Stomach (tissue), 9 donors: ENCODE measurements around the gene SARDH. TPM values are rescaled to one million over a fixed set of nuclear protein-coding genes. Genes with fewer than 3 reads are reported as not detected.

Experiments
- DNase-seq, 2 donors: peaks; one replicate each; pipeline versions ENCODE4 v3.0.0 to v3.0.0-alpha.2; 2013 to 2019
- H3K27ac ChIP-seq, 5 donors: fragments of 200-600 bp in 4 of 5; sonication (generic) in 4 of 5; one replicate each; pipeline ENCODE4 v1.5.1; 2013 to 2019; ENCODE audit warnings: mild to moderate bottlenecking in 1 of 5, moderate library complexity in 1 of 5
- H3K27me3 ChIP-seq, 3 donors: fragments of 200-600 bp; sonication (generic); one replicate each; pipeline ENCODE4 v1.5.1; 2017 to 2019; ENCODE audit warnings: mixed run types in 1 of 3
- H3K36me3 ChIP-seq, 4 donors: fragments of 200-600 bp; sonication (generic); 1 replicate in 3 of 4; 2 replicates in 1 of 4; pipeline ENCODE4 v1.5.1; 2016 to 2019
- H3K4me1 ChIP-seq, 4 donors: fragments of 200-600 bp; sonication (generic); one replicate each; pipeline ENCODE4 v1.5.1; 2016 to 2019
- H3K4me3 ChIP-seq, 4 donors: fragments of 200-600 bp; sonication (generic) in 3 of 4; one replicate each; pipeline ENCODE4 v1.5.1; 2016 to 2019; ENCODE audit warnings: mild to moderate bottlenecking in 1 of 4
- H3K9me3 ChIP-seq, 4 donors: fragments of 200-600 bp; sonication (generic); one replicate each; pipeline ENCODE4 v1.5.1; 2016 to 2019
- CTCF ChIP-seq, 7 experiments: fragments of 450-650 bp in 4 of 7; fragments of 200-600 bp in 3 of 7; sonication (generic) in 3 of 7; IDR thresholded peaks; one replicate each; pipeline ENCODE4 v1.5.1; 2016 to 2019; ENCODE audit warnings: antibody characterized with exemption in 7 of 7, control low read depth in 2 of 7, mild to moderate bottlenecking in 1 of 7
- EP300 ChIP-seq: sonication (generic); formaldehyde crosslinking; IDR thresholded peaks from one replicate; pipeline ENCODE4 v1.6.1; 2017; ENCODE audit warnings: antibody characterized with exemption
- POLR2A ChIP-seq, 4 donors: fragments of 450-650 bp; IDR thresholded peaks; one replicate each; pipeline ENCODE4 v1.6.1; 2016; ENCODE audit warnings: antibody characterized with exemption in 4 of 4, control low read depth in 2 of 4, mild to moderate bottlenecking in 1 of 4, moderate library complexity in 1 of 4
- POLR2AphosphoS5 ChIP-seq, 3 donors: sonication (generic); formaldehyde crosslinking; IDR thresholded peaks; one replicate each; pipeline ENCODE4 v1.6.1; 2016; ENCODE audit warnings: antibody characterized with exemption in 3 of 3
- WGBS, 5 donors: extraction: QIAGEN DNeasy Blood & Tissue Kit in 3 of 5; methylation state at CpG; one replicate each; pipeline versions ENCODE4 v1.1.5 to v1.1.7; 2013 to 2018; 5-methylcytosine and 5-hydroxymethylcytosine counted together
- intact Hi-C: fragments of 100-400 bp; cut with DNase I; formaldehyde crosslinking; loops from one replicate; pipeline ENCODE4 v1.15.1; 2023; ENCODE audit warnings: low total_unique reads
- polyA plus RNA-seq, 3 donors: library from polyadenylated mRNA; stranded (reverse); fragments of 200-250 nt; gene quantifications; one replicate each; pipeline ENCODE4 v1.2.3, GENCODE V29; 2013
- total RNA-seq, 5 donors: library from RNA; depleted of rRNA; stranded (reverse); fragments of >200 nt; gene quantifications; one replicate each; pipeline versions ENCODE4 v1.1.0 to v1.2.3, GENCODE V29; 2014 to 2016
- donor health status: healthy with polysubstance abuse.
- donor health status: Bipolar disorder and iron deficiency.
- donor health status: healthy.

Gene SARDH
- total and polyA plus RNA-seq, 8 donors: 0.76 to 15.2 (median 2.6) TPM; not detected in 1

- Histone ChIP-seq H3K27ac (no peak overlapping the region), H3K4me1 (no peaks in the 10 kb centered on the region), H3K27me3 (no peaks in the 10 kb centered on the region), H3K4me3 (no peak overlapping the region), H3K9me3 (peaks cover 6 to 26% (median 18%) of the 10 kb centered on the region in 4 donors), H3K36me3 (peaks cover 18 to 87% (median 86%) of the 10 kb centered on the region in 4 donors)
- WGBS, 5 donors: 89 to 95% (median 91%) methylated on average over 12 to 17 of the region's 17 CpGs
- TF ChIP-seq POLR2AphosphoS5 (IDR thresholded peaks at IDR 0.05): no peak
- DNase-seq: peak; percentile 1 to 15
- intact Hi-C loops: no loop called here
Measured at GRCh38 chr9:133769511-133770075, 31.4 kb upstream of the SARDH start.

GRCh38 chr9:133768859-133769510 lies 30.8 kb upstream of the SARDH start:
- H3K36me3 ChIP-seq: peaks cover 14 to 86% (median 81%) of the 10 kb centered on the region in 4 donors
- H3K27ac ChIP-seq: no peak overlapping the region
- peak; percentile 21 to 35 for DNase-seq
- 84 to 91% (median 89%) methylated on average over 13 to 15 of the region's 15 CpGs for WGBS, 5 donors
- TF ChIP-seq CTCF (IDR thresholded peaks at IDR 0.05) (no peak), EP300 (no peak), POLR2A (IDR thresholded peaks at IDR 0.05) (no peak), POLR2AphosphoS5 (IDR thresholded peaks at IDR 0.05) (no peak)
- H3K9me3 ChIP-seq: peaks cover 6 to 20% (median 15%) of the 10 kb centered on the region in 4 donors
- no peaks in the 10 kb centered on the region for H3K4me1 ChIP-seq
- intact Hi-C loops: no loop called here
- no peak overlapping the region for H3K4me3 ChIP-seq
- H3K27me3 ChIP-seq: no peaks in the 10 kb centered on the region

GRCh38 chr9:133768371-133768858 lies 30.3 kb upstream of the SARDH start:
- Histone ChIP-seq H3K27me3 (no peaks in the 10 kb centered on the region), H3K9me3 (peaks cover 6 to 15% (median 13%) of the 10 kb centered on the region in 4 donors), H3K27ac (no peak overlapping the region), H3K4me1 (no peaks in the 10 kb centered on the region), H3K36me3 (peaks cover 20 to 87% (median 81%) of the 10 kb centered on the region in 4 donors), H3K4me3 (no peak overlapping the region)
- 93 to 99% (median 97%) methylated on average over 15 to 17 of the region's 17 CpGs for WGBS, 5 donors
- intact Hi-C loops: no loop called here
- peak; percentile 2 to 21 for DNase-seq
- TF ChIP-seq POLR2A (IDR thresholded peaks at IDR 0.05) (no peak), CTCF (IDR thresholded peaks at IDR 0.05) (no peak), POLR2AphosphoS5 (IDR thresholded peaks at IDR 0.05) (no peak), EP300 (no peak)

GRCh38 chr9:133767625-133768024 lies 29.5 kb upstream of the SARDH start:
- H3K27me3 ChIP-seq: no peaks in the 10 kb centered on the region
- peaks cover 6 to 15% (median 13%) of the 10 kb centered on the region in 4 donors for H3K9me3 ChIP-seq
- no peak overlapping the region for H3K27ac ChIP-seq
- DNase-seq: peak in 1 of 2 donors; percentile 7
- 82 to 100% (median 100%) methylated on average over 1 of the region's 1 CpG for WGBS, 5 donors
- no peaks in the 10 kb centered on the region for H3K4me1 ChIP-seq
- intact Hi-C loops: no loop called here
- H3K4me3 ChIP-seq: no peak overlapping the region
- peaks cover 22 to 95% (median 83%) of the 10 kb centered on the region in 4 donors for H3K36me3 ChIP-seq
- TF ChIP-seq CTCF (IDR thresholded peaks at IDR 0.05): no peak
- TF ChIP-seq POLR2A (IDR thresholded peaks at IDR 0.05): no peak
- no peak for TF ChIP-seq EP300
- no peak for TF ChIP-seq POLR2AphosphoS5 (IDR thresholded peaks at IDR 0.05)
